GM19438 (cell line): ENCODE results near the gene DIPK1A.

ENCODE experiments used
- ATAC-seq: cut with Tn5 transposase; IDR thresholded peaks from one replicate; pipeline ENCODE4 v1.9.1; 2021; ENCODE audit warnings: low read depth; ENCODE audit not compliant: unreplicated experiment

Gene DIPK1A

GRCh38 chr1:92956254-92957029 lies 4.8 kb downstream of the DIPK1A start:
- ATAC-seq = no peak

- ATAC-seq = peak; percentile 57
Observed at GRCh38 chr1:92953491-92953890, 7.8 kb downstream of the DIPK1A start.

- ATAC-seq = no peak
Observed at GRCh38 chr1:92952714-92953113, 8.5 kb downstream of the DIPK1A start.

- ATAC-seq = peak; percentile 66
Observed at GRCh38 chr1:92951141-92951582, 10.1 kb downstream of the DIPK1A start.

GRCh38 chr1:92949937-92950817 lies 11.1 kb downstream of the DIPK1A start:
- no peak for ATAC-seq

GRCh38 chr1:92948071-92948470 lies 13.2 kb downstream of the DIPK1A start:
- ATAC-seq = no peak

- ATAC-seq = no peak
Observed at GRCh38 chr1:92945748-92946270, 15.5 kb downstream of the DIPK1A start.

GRCh38 chr1:92944901-92945747 lies 16.1 kb downstream of the DIPK1A start:
- ATAC-seq = no peak

GRCh38 chr1:92943502-92943847 lies 17.8 kb downstream of the DIPK1A start:
- no peak for ATAC-seq

- ATAC-seq = no peak
Observed at GRCh38 chr1:92940541-92940940, 20.7 kb downstream of the DIPK1A start.

GRCh38 chr1:92937731-92938130 lies 23.5 kb downstream of the DIPK1A start:
- ATAC-seq = no peak

GRCh38 chr1:92936865-92937264 lies 24.4 kb downstream of the DIPK1A start:
- no peak for ATAC-seq

GRCh38 chr1:92934395-92935378 lies 26.6 kb downstream of the DIPK1A start:
- ATAC-seq = no peak

- ATAC-seq = no peak
Observed at GRCh38 chr1:92933459-92933858, 27.8 kb downstream of the DIPK1A start.

GRCh38 chr1:92931691-92932090 lies 29.6 kb downstream of the DIPK1A start:
- no peak for ATAC-seq

- ATAC-seq = no peak
Observed at GRCh38 chr1:92929461-92929860, 31.8 kb downstream of the DIPK1A start.

- ATAC-seq = no peak
Observed at GRCh38 chr1:92927870-92928269, 33.4 kb downstream of the DIPK1A start.

GRCh38 chr1:92926873-92927272 lies 34.4 kb downstream of the DIPK1A start:
- no peak for ATAC-seq

GRCh38 chr1:92924501-92924900 lies 36.8 kb downstream of the DIPK1A start:
- ATAC-seq = no peak
